DMS53 treated with DMSO at 0.1 percent for 48 hours (cell line): Measurements from ENCODE around the gene ENTPD1.
"Not testable (repeated sequence)": the region's sequence is repeated elsewhere in the genome, so short reads cannot be mapped to it uniquely, and the experiment has no call there.

Experiments used
- DNase-seq: peaks from one replicate; lab custom pipeline; 2025; ENCODE audit not compliant: unreplicated experiment; lab: John Stamatoyannopoulos, UW

ENTPD1 gene

GRCh38 chr10:95908450-95908849, 152.5 kb downstream of the ENTPD1 start:
- no peak for DNase-seq

GRCh38 chr10:95909561-95909960, 153.6 kb downstream of the ENTPD1 start:
- DNase-seq = no peak

GRCh38 chr10:95916039-95916438, 160.1 kb downstream of the ENTPD1 start:
- not testable (repeated sequence) for DNase-seq
